Endometrium (tissue), 2 donors: ENCODE results near the gene ABCC4.

ENCODE experiments used
- FAIRE-seq: peaks from 2 replicates; lab custom pipeline; 2012; peaks lifted over from hg19 to GRCh38; lab: Jason Lieb, UNC
- donor health status: control.
- donor health status: control.

ABCC4 gene

DNA sequence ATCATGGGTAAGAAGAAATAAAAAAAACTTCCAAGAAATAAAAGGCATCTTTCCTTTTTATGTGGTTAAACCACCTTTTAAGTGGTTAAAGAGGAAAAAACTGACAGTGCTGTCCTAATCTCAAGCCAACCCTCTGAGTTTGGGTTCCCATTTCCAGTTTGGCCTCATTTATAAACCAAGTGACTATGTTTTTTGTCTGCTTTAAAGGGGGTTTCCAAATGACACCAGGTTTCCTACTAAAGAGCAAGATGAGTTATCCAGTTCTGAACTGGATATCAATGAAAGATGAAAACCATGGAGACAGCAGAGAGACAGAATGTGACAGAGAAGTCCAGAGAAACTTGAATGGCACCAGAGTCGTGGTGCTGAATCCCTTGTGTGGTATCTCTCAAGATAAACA is 251.5 kb downstream of the ABCC4 start:
- FAIRE-seq: no peak

DNA sequence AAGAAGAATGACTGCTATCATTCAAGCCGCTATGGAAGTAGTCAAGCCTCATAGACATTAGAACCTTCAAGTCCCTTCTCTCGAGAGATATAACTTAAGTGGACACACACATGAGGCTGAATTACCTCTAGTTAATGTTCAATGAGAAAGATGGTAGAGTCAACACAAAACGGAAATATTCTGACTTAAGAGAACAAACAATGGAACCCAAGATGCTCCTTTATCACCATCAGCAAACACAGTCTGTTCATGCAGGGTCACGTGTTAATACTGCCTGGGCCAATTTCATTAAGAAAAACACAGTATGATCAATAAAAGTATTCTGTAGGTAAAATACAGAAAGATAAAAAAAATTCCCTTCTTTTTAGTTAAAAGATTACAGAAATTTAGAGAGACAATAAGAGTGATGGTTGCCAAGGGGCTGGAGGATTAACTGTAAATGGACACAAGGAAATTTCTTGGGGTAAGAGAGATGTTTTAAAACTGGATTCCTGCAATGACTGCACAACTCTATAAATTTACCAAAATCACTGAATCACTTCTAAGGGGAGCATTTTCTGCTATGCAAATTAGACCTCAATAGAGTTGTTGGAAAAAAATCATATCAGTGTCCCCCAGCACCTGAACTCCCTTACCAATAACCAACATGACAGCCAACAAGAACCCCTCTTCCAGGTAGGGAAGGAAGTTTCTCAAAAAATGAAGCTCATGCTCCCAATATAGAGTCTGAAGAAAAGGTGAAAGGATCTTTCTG is 256.6 kb downstream of the ABCC4 start:
- no peak for FAIRE-seq

DNA sequence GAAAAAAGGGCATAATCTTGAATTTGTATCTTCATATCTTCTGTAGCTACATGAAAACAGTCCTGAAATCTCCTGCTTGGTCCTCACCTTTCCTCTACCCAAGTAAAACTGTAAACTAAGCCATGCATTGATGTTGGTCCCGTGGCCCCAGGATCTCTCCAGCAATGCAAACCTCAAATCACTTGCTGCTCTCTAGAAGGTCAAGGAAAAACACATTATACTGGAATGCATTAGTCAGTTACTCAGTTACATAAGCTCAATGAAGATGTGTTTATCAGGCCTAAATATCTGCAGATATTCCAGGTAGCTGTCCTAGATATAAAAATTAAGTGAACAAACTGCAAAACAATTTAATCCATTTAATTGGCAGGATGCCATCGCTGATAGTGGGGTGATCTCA is 261.8 kb downstream of the ABCC4 start:
- no peak for FAIRE-seq

DNA sequence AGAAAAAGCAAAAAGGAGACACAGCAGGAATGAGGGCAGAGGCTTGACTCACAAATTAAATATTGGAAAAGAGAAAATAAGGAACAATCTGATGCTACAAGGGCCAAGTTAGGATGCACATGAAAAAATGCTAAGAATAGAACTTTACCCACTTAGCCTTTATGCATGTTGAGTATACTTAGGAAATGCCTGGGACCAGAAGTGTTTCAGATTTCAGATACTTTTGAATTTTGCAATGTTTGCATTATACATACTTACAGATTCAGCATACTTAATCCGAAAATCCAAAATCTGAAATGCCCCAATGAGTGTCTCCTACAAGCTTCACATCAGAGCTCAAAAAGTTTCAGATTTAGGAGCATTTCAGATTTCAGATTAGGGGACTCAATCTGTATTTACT is 262.3 kb downstream of the ABCC4 start:
- no peak for FAIRE-seq

DNA sequence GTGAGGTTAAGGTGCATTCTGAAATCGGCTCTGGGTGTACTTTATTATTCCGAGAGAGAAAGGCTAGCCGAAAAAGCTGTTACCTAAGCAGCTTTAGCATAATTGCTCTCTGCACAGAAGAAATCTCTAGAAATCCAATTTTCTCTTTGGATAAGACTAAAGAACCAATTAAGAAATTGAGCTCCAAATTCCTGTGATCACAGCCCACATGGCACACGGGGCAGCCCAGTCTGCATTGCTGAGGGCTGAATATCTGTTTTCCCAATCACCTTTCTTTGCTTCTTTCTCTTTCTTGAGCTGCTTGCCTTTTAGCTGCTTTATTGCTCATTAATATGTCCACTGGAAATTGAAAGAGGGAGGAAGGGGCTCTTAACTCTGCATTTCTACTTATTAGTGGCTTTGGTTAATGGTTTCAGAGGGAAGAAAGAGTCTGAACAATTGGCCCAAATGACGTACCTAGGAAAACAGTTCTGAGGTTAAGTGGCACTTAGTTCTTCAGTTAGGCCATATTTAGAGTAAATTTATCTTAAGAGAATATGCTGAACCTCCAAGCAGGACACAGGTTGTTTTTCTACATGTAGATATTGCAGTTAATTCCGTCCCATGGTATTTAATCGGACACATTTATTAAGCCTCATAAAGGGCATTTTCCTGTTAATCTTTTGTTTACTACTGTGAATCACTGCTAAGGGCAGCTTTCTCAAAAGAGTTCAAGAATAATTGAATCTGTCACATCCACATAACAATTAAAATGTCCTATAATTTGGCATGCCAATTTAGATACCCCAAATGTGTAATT is 265.7 kb downstream of the ABCC4 start:
- FAIRE-seq: no peak

DNA sequence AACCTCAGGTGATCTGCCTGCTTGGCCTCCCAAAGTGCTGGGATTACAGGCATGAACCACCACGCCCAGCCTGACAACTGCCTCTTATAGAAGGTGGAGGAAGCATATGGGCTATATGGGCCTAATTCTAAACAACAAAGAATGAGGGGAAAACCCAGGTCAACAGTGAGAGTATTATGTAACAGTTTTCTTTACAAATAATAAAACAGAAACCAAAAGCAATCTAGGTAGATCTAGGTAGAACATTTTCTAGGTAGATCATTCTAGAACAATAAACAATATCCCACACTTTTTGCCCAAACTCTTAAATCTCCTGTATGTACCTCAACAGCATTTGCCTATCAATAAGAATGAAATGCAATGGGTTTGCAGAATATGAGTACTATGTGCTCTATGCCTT is 267.4 kb downstream of the ABCC4 start:
- no peak for FAIRE-seq

DNA sequence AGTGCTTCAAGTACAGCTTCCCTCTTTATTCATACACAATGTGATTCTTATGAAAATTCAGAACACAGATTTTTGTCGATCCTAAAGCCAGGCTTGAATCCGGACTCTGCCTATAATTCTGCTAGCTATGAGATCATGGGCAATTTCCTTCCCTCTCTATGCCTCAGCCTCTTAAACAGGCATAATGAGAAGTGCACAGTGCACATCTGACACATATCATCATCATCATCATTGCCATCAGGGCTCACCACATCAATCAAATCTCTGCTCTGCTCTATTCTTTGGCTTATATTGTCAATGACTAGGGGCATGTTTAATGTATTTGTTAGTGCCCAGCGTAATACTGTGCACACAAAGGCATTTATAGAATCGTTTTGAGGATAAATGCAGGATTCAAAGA is 269.1 kb downstream of the ABCC4 start:
- no peak for FAIRE-seq

DNA sequence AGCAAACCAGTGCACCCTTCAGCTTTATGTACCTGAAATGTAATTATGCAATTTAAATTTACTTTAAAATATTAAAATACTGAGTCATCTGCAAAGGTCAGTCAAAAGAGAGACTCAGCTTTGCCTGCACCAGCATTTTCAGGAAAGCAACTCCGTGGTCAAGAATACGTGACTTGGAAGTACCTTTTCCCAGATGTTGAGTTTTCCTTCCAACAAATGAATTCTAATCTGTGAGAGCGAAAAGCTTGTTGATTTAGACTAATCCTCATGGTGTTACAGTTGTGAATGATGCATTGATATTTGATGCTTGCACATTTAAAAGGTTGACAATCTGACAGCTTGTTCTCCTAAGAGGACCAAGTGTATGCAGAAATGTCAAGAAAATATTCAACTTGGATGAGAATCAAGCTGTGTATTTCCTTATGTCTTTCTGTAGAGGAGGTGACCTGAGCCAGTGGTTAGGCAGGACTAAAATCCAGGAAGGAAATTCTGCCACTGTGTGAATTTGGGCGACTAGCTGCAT is 270.4 kb downstream of the ABCC4 start:
- no peak for FAIRE-seq

DNA sequence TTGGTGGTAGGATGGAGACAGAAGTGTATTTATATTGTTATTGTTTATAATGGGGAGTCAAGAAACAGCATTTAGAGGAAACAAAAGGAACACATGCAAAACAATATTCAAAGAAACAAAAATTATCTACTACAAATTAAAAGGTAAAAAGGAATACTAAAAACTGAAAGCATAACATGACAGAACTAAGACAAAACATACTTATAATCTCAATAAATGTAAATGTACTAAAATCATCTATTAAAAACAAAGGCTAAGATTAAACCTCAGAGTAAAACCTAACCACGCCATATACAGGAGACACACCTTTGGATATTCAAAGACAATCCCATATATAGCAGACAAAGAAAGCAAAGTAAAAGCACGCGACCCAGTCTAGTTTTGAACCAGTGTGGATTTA is 273.6 kb downstream of the ABCC4 start:
- no peak for FAIRE-seq

DNA sequence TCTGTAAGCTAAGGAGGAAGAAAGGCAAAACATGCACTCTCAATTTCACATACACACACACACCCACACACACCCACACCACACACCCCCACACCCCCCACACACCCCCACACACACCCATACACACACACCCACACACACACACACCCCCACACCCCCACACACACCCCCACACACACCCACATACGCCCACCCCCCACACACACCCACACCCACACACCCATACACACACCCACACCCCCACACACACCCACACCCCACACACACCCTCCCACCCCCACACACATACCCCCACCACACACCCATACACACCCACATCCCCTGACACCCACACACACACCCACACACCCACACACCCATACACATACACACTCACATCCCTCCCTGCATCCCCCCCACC is 276.1 kb downstream of the ABCC4 start:
- no peak for FAIRE-seq

DNA sequence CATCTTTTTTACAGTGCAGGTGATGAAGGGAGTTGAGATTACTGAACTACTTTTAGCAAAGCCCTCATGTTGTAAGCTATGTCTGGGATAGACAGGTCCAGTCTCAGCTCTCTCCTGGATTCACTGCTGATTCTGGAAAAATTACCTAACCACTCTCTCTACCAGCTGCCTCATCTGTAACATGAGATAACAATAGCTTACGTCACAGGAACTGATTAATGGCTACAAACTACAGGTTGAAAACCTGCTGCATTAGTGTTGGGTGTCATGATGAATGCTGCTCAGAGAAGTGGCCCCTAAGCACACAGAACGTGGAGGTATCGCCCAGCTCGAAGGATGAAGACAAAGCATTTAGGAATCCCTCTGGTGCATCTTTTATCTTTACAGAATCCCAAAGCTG is 277.8 kb downstream of the ABCC4 start:
- no peak for FAIRE-seq

DNA sequence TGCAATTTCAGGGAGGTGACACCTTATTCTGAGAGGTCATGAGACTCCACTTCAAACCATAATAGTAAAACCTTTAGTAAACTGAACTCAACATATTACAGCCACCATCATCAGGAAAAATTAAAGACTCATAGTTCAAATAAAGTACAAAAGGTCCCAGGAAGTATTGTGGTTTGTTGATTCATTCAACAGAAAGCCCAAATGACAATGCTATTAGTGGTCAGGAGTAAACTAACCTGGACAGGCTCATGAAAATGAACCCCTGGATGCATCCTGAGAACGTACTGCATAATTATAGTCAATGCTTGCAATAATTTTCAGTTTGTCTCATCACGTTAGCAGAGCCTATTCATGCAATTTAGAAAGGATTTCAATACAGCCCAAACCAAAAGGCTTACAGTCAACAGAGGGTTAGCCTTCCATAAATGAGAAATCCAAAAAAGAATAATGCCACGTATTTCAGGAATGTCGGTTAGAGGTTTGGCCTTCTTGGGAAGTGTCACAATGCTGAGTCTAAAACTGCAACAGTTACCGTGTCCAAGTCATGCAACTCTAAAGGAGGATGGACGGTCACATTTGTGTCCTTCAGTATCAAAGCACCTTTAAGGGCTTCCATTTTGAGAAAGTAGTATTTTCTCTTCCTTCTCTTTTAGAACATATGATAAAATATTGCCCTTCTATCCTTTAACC is 280.8 kb downstream of the ABCC4 start:
- no peak for FAIRE-seq

DNA sequence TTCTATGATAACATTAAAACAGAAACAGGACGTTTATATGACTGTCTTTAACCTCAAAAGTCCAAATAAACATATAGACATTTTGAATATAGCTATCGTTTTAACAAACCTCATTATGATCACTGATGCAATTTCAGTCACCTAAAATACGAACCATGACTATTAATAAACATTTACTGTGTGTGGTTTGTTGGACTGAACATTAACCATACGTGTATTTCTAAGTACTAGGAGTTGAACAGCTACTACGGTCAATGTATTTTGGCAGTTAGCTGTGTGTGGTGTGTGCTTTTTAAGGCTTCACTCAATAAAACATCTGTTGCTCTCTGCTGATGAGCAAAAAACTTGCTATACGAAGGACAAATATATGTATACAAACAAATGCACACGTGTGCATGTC is 281.4 kb downstream of the ABCC4 start:
- FAIRE-seq: no peak

DNA sequence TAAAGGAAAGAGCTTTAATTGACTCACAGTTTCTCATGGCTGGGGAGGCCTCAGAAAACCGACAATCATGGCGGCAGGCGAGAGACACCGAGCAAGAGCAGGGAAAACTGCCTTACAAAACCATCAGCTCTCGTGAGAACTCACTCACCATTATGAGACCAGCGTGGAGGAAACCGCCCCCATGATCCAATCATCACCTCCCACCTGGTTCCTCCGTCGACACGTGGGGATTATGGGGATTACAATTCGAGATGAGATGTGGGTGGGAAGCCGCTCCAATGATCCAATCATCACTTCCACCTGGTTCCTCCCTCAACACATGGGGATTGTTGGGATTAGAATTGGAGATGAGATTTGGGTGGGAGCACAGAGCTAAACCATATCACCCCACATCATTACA is 293.9 kb downstream of the ABCC4 start:
- no peak for FAIRE-seq

DNA sequence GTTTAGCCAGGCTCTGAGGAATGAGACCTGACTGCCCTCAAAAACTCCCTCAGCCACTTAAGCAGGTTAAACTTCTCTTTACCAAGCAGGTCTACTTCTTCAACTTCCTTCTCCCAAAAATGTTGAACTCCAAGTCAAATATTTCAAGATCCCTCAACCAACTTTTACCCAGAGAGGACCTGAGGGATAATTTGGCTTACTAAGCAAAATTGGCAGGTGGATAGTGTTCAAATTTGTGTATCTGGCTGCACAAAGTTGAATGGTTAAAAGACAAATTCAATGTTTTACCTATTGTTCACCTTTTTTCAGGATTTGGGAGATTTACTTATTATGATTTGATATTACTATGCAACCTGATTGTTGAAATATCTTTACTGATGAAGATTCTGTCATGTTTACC is 296.0 kb downstream of the ABCC4 start:
- no peak for FAIRE-seq

DNA sequence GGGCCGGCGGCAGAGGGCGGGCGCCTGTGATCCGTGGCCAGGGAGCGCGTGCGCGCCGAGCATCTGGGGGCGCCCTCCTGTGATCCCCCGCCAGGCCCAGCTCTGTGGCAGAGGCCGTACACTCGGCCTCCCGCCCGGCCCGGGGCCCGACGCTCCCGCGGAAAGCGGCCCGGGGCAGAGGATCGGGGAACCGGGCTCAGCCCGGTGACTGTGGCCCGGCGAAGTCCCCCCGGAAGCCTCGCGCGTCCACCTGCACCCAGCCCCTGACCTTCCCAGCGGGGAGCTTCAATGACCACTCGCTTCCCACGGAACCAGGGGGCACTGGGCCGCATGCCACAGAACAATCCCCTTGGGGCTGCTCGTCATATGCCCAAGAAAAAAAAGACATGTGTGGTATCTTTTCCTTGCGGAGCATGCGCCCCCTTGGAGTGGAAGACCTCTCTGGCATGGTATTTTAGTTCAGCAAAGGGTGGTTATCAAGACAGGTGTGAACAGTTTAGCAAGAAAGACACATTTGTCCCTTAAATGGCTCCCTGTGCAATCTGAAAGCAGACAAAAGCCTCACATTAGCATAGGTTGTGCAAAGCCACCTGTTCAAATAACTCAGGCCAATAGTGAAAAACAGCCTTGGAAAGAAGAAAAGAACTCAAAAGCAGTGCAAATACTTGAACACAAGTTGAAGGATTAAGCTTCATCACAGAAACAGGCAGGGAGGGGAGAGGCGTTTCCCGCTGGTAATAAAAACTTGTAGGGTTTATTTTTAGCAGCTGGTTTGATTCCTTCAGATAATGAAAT is 298.0 kb downstream of the ABCC4 start:
- no peak for FAIRE-seq

DNA sequence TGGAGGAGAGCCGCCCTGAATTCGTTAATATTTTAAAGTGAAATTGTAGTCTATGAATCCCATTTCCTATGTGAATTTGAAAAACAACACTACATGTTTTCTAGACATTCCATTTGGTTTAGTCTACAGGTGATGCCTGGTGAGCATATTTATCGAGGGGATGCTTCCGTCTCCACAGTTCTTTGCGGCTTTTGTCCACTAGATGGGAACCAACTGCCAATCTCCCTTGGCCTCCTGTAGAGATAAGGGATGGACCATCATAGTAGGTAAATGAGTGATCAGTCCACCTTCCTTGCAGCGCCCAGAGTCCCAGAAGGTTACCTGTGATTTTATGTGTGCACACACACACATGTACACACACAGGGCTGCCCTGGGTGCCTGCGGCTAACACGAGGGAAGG is 299.1 kb downstream of the ABCC4 start:
- no peak for FAIRE-seq

DNA sequence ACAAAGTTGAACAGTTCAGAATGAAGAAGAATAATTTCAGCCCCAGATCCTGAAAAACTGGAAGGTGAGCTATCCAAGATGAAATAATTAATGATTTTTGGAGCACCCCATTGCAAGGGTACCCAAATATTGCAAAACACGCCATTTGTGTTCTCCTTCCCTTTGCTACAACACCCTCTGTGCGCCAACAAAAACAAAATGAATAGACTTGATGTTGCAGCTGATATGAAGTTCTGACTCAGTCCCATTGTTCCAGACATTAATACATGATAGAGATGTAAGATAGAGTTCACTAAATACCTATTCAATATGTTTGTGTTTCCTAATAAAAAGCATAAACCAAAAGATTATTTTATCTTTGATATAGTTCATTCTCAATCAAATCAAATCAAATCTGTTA is 301.4 kb downstream of the ABCC4 start:
- no peak for FAIRE-seq

DNA sequence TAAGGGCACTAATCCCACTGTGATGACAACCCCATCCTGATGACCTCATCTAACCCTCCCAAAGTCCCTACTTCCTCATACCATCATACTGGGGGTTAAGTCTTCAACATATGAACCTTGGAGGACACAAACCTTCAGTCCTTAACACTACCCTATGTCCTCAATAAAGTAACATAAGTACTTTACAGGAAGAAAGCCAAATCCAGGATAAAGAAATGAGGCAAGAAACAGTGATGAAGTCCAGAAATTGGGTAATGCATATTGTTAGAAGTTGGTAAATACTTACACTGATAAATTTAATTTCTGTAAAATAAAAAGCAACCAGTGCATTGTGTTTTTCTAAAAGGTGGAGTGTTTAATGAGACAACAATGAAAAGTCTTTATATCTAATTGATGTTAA is 304.1 kb downstream of the ABCC4 start:
- FAIRE-seq: no peak

DNA sequence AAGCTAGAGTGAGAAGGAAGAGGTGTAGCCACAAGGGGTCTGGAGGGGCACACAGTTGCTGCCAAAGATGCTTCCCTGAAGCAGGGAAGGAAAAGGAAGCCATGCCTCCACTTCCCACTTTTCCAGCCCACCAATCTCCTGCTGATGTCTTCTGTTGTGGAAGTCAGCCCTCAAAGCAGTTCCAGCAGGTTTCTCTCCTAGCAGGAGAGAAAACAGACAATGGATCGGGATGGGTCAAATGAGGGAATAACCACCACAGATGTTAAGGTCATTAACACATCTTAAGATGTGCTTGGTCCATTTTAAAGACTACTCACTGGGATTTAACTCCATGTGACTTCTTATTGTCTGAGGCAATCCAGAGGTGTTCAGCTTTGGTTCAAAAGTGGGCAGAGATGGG is 304.8 kb downstream of the ABCC4 start:
- FAIRE-seq: no peak

DNA sequence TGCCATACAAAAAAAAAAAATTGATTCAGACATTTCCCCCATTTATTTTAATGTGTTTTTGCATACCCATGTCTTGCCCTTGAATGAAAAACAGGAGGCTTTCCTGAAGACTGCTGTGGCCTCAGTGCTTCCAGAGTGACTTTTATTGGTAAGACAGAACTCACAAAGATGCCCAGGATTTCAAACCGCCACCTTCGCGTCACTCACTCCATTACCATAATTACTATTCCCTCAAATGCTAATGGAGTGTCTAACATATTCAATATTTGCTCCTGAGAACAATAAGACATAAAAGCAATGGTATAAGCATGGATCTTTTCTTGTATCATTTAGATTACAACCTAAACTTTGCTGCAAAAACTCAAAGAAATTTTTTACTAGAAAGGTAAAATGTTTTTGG is 306.7 kb downstream of the ABCC4 start:
- FAIRE-seq: no peak

DNA sequence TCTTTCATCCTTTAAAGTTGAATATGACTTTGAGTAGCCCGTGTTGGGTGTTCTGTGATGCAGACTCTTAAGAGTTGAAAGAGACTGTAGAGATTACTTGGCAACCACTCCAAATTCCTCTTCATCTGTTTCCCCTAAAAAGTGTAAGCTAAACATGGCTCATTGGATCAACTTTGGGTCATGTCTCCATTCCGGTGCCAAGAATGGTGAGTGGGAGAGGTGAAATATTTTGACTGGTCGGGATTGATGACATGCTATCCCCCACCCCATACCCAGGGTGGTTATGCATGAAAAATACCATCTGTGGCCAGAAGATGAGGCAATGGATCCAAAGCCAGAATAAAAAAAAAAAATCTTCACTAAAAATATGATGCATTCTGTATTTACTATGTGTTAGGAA is 307.6 kb downstream of the ABCC4 start:
- no peak for FAIRE-seq
